Aorta (tissue), 5 donors: ENCODE measurements around the gene ACTRT2. TPM values are rescaled to one million over a fixed set of nuclear protein-coding genes. Genes with fewer than 3 reads are reported as not detected.
A peak's percentile ranks its signal among the peaks of the same experiment; 100 is the strongest.

Experiments used
- ATAC-seq: fragments of 200-7000 bp; cut with Tn5 transposase; one replicate; pipeline ENCODE4 v1.9.1; 2022; ENCODE audit warnings: moderate library complexity; ENCODE audit not compliant: low FRiP score
- DNase-seq, 2 donors: peaks; one replicate each; pipeline ENCODE4 v3.0.0-alpha.2; 2020
- H3K27ac ChIP-seq, 2 donors: one replicate each; pipeline ENCODE4 v1.5.1; 2013; ENCODE audit warnings: low read length in 2 of 2, mild to moderate bottlenecking in 2 of 2, moderate library complexity in 2 of 2, control low read depth in 1 of 2, inconsistent platforms in 1 of 2, low read depth in 1 of 2
- H3K27me3 ChIP-seq, 2 donors: one replicate each; pipeline ENCODE4 v1.6.1; 2013; ENCODE audit warnings: control low read depth in 1 of 2, low read length in 1 of 2, mild to moderate bottlenecking in 1 of 2, moderate library complexity in 1 of 2; ENCODE audit not compliant: insufficient read depth in 2 of 2, control insufficient read depth in 1 of 2
- H3K36me3 ChIP-seq, 2 donors: one replicate each; pipeline ENCODE4 v1.6.1; 2013; ENCODE audit warnings: control low read depth in 1 of 2, low read length in 1 of 2, mild to moderate bottlenecking in 1 of 2; ENCODE audit not compliant: insufficient read depth in 2 of 2, control insufficient read depth in 1 of 2
- H3K4me1 ChIP-seq, 2 donors: one replicate each; pipeline ENCODE4 v1.6.1; 2013; ENCODE audit warnings: low read length in 2 of 2, control low read depth in 1 of 2, mild to moderate bottlenecking in 1 of 2, moderate library complexity in 1 of 2; ENCODE audit not compliant: insufficient read depth in 2 of 2, control insufficient read depth in 1 of 2
- H3K4me3 ChIP-seq, 2 donors: one replicate each; pipeline ENCODE4 v1.5.1; 2013; ENCODE audit warnings: low read length in 2 of 2, control low read depth in 1 of 2, mild to moderate bottlenecking in 1 of 2
- H3K9me3 ChIP-seq: one replicate; pipeline ENCODE4 v1.6.1; 2013; ENCODE audit warnings: mild to moderate bottlenecking, low read length; ENCODE audit not compliant: control insufficient read depth
- WGBS, 2 donors: extraction: QIAGEN DNeasy Blood & Tissue Kit; methylation state at CpG; one replicate each; pipeline ENCODE4 v1.1.7; 2013; 5-methylcytosine and 5-hydroxymethylcytosine counted together
- intact Hi-C, 2 donors: fragments of 100-400 bp; cut with DNase I; formaldehyde crosslinking; loops; one replicate each; pipeline versions ENCODE4 v1.14.2 to v1.15.0; 2022
- polyA plus RNA-seq, 2 donors: library from polyadenylated mRNA; stranded (reverse); fragments of 200-250 nt; gene quantifications; one replicate each; pipeline ENCODE4 v1.2.3, GENCODE V29; 2013
- total RNA-seq, 2 donors: library from RNA; stranded (reverse); fragmentation: NEBNext Ultra II Directional; extraction: Animal tissue kit (Norgen Biotek cat#: 25700); gene quantifications; one replicate each; pipeline ENCODE4 v1.2.1, GENCODE V29; 2021
- donor health status: healthy with polysubstance abuse.
- donor health status: Bipolar disorder and iron deficiency.
- donor health status: DM: no; HTN: no; CAD: no.
- donor health status: DM: no; HTN: no; CAD: no.
- donor health status: DM: yes; HTN: yes; CAD: no.

ACTRT2 gene
- total and polyA plus RNA-seq, 4 donors, result not detected

DNA sequence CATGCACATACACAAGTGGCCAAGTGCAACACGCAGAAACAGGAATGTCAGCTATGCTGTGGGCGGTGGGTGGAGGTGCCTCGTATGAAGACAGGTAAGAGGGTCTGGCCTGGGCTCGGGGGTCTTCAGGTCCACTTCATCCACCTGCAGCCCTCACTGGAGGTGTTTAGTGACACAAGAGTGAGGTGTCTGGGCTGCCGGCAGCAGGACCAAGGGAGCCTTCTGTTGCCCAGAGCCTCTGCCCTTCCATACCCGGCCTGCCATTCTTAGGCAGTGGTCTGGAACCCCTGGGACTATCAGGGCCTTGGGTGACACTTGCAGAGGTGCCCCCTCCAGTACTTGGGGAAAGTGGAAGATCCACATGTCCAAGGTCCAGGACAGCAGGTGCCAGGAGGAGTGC, 21.7 kb upstream of the ACTRT2 start:
- 4 to 12% methylated on average over 6 of the region's 6 CpGs for WGBS, 2 donors
- Histone ChIP-seq H3K36me3 (no peaks in the 10 kb centered on the region), H3K4me3 (no peak overlapping the region), H3K27ac (peak overlapping the region in 1 of 2 donors; percentile 46), H3K27me3 (no peaks in the 10 kb centered on the region), H3K9me3 (no peaks in the 10 kb centered on the region), H3K4me1 (peaks cover 0 to 3% of the 10 kb centered on the region in 2 donors)
- DNase-seq (peak; percentile 43 to 72), ATAC-seq (no peak)
- intact Hi-C loops, result loop anchor here in 1 of 2 donors (5.0 kb wide), 1 partner anchor 72 kb away; no protein-coding TSS in a partner anchor

DNA sequence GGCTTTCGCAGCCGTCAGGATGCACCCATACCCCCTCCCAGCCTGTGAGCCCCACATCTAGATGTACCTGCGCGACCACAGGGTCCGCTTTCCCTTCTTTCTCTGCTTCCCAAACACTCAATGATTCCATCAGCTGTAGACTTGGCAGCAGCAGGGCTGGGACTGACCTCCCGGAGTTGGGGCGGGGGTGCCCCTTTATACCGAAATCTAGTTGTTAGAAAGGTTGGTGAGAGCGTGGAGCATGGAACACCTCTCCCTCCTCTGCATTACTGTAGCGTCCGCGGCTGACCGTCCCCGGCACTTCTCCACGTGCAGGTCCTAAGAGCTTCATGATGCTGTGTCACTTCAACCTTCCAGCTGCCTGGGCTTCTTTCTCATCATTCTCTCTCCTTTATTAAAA, 21.1 kb upstream of the ACTRT2 start:
- no peak overlapping the region for H3K27ac ChIP-seq
- no peaks in the 10 kb centered on the region for H3K27me3 ChIP-seq
- no peaks in the 10 kb centered on the region for H3K36me3 ChIP-seq
- peak in 1 of 2 donors; percentile 63 for DNase-seq
- no peak for ATAC-seq
- no peak overlapping the region for H3K4me3 ChIP-seq
- intact Hi-C loops, result loop anchor here in 1 of 2 donors (5.0 kb wide), 1 partner anchor 73 kb away; no protein-coding TSS in a partner anchor
- 91 to 93% methylated on average over 15 of the region's 15 CpGs for WGBS, 2 donors
- H3K9me3 ChIP-seq, result no peaks in the 10 kb centered on the region
- H3K4me1 ChIP-seq, result peaks cover 0 to 3% of the 10 kb centered on the region in 2 donors

DNA sequence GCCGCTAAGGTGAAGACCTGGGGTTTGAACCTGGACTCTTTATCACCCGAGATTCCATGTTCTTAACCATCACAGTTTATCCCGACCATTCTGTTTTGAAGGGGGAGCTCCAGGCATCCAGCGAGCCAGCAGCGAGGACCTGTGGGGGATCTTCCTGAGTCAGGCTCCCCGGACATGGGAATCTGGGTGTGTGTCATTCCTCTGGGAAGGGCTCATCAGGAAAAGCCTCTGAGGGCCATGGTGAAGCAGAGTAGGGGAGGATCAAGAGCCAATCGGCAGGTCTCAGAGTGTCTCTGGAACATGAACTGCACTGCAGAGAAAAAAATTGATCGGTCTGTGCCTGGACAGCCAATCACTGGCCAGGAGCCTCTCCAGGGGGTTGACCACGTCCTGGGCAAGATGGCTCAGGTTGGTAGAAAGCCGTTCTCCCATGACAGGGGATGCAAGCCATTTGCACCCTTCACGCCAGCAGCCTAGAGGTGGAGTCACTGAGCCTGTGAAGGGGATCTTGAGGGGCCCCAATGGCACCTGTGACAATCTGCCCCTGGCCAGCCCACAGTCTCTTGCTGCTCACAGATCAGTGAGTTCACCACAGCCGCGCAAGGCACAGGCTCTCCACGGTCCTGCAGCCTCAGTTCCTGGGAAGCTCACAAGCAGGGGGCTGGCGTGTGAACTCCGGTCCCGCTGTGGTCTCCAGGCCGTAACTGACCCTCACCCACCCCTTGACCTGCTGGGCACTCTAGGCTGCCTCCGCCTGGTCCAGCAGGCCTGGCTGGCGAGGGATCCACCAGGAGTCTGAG, 20.4 kb upstream of the ACTRT2 start:
- no peaks in the 10 kb centered on the region for H3K27me3 ChIP-seq

DNA sequence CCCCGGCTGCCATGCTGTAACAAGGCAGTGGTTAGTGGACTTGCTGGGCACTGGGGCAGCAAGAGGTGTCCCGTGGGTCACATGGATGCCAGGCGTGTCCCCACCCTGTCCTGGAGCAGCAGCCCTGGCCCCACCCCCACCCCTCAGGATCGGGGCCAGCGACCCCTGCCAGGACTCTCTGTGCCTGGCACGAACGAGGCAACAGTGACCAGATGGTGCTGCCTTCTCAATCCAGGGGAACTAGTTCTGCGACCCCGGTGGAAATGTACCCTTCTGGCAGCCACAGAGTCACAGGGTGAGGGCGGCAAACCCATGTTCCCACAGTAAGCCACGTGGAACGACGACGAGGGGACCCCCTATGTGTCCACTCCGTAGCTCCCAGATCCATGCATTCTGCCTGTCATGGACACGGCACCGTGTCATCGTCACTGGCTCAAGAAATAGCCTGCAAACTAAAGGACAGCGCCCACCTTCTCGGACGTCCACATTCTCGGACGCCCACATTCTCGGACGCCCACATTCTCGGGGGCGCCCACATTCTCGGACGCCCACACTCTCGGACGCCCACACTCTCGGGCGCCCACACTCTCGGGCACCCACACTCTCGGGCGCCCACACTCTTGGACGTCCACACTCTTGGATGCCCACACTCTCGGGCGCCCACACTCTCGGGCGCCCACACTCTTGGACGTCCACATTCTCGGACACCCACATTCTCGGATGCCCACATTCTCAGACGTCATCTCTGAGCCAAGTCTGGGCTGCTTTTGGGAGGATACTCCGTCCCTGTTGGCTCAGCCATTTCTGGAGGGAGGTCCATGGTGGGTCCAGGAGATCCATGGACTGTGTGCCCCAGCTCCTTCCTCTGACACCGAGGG, 19.6 kb upstream of the ACTRT2 start:
- intact Hi-C loops, result loop anchor here in 1 of 2 donors (5.0 kb wide), 1 partner anchor 74 kb away; no protein-coding TSS in a partner anchor
- WGBS, 2 donors, result 80 to 82% methylated on average over 47 of the region's 47 CpGs
- no peaks in the 10 kb centered on the region for H3K36me3 ChIP-seq
- H3K9me3 ChIP-seq, result no peaks in the 10 kb centered on the region
- H3K27me3 ChIP-seq, result no peaks in the 10 kb centered on the region
- ATAC-seq, result no peak
- H3K4me3 ChIP-seq, result no peak overlapping the region
- DNase-seq, result no peak
- H3K27ac ChIP-seq, result no peak overlapping the region
- peaks cover 3% of the 10 kb centered on the region in 2 donors for H3K4me1 ChIP-seq

More for the DNA sequence above, 20.4 kb upstream of the ACTRT2 start:
- Histone ChIP-seq H3K36me3 (no peaks in the 10 kb centered on the region), H3K4me1 (peaks cover 3% of the 10 kb centered on the region in 2 donors), H3K27ac (no peak overlapping the region), H3K4me3 (no peak overlapping the region), H3K9me3 (no peaks in the 10 kb centered on the region)
- intact Hi-C loops, result loop anchor here in 1 of 2 donors (5.0 kb wide), 1 partner anchor 74 kb away; no protein-coding TSS in a partner anchor
- WGBS, 2 donors, result 89 to 93% methylated on average over 20 of the region's 20 CpGs
- DNase-seq, result peak in 1 of 2 donors; percentile 68
- no peak for ATAC-seq

DNA sequence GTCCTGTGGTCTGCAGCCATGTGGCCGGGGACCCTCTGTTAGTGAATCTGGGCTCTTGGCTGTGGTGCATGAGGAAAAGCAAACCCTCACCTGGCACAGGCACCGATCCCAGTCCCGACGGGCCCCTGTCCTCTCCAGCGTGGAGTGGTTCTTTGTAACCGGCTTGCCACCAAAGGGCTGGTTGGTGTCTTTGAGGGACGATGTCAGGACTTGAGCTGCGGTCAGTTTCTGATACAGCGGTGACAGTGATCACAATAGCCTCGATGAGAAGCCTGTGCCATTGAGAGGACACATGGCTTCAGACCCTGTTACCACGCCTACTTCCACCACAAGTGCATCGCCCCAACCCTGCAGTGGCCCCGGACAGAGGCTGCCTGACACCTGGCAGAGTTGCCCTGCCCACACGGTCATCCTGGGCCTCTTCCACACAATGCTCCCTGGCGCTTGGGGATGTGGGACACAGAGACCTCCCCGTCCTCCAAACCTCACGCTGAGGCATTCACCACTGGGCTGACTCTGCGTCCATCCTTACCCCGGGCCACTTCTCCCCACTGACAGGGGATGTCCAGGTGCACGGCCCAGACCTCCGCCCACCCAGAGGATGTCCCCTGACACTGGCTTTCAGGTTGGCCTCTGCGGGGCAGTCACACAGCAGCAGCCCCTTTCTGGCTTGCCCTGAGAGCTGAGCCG, 18.8 kb upstream of the ACTRT2 start:
- peaks cover 3% of the 10 kb centered on the region in 2 donors for H3K4me1 ChIP-seq
- no peak overlapping the region for H3K4me3 ChIP-seq
- WGBS, 2 donors, result 95% methylated on average over 23 of the region's 23 CpGs
- H3K27ac ChIP-seq, result no peak overlapping the region
- DNase-seq (peak in 1 of 2 donors; percentile 44), ATAC-seq (no peak)
- no peaks in the 10 kb centered on the region for H3K9me3 ChIP-seq
- H3K27me3 ChIP-seq, result no peaks in the 10 kb centered on the region
- H3K36me3 ChIP-seq, result no peaks in the 10 kb centered on the region
- intact Hi-C loops, result loop anchor here in 1 of 2 donors (5.0 kb wide), 1 partner anchor 75 kb away; no protein-coding TSS in a partner anchor

DNA sequence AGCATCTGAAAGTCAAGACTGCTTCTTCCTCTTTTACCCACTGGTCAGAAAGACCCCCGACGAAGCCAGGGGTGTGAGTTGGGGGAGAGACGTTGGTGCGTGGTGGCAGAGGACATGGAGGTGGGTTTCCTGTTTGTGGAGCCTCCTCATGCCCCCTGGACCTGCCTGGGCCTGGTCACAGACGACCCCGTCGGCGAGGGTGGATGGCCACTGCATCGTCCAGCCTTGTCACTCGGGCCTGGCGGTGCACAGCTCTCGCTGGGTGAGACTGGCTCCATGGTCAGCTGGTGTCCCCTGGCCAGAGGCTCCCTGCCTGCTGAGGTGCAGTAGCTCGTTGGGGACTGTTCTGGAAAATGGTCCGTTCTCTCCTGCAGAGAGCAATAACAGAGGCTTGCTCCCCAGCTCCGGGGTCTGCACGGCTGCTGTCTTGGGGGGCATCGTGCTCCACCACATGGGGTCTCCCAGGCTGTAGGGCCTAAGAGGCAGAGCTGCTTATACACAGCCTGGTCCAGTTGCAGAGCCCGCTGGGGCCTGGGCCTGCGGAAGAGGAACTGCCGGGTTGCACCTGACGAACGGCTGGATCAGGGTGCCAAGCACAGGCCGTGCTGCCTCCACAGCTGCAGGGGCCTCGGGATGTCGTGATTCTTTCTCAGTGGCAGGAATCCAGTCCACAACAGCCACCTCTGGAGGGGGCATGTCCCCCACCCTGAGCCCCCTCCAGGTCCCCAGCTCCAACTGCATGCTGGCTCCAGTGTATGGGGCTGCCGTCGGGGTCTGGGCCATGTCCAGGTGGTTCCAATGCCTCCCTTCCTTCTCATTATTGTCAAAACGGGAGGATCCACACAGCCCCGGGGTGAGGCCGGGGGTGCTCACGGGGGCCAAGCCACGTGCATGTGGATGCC, 18.0 kb upstream of the ACTRT2 start:
- no peak overlapping the region for H3K27ac ChIP-seq
- peaks cover 2 to 3% of the 10 kb centered on the region in 2 donors for H3K4me1 ChIP-seq
- H3K9me3 ChIP-seq, result no peaks in the 10 kb centered on the region
- DNase-seq (peak; percentile 29 to 75), ATAC-seq (no peak)
- H3K36me3 ChIP-seq, result no peaks in the 10 kb centered on the region
- no peak overlapping the region for H3K4me3 ChIP-seq
- intact Hi-C loops, result loop anchor here in 1 of 2 donors (5.0 kb wide), 1 partner anchor 76 kb away; no protein-coding TSS in a partner anchor
- H3K27me3 ChIP-seq, result no peaks in the 10 kb centered on the region
- 90 to 92% methylated on average over 32 of the region's 32 CpGs for WGBS, 2 donors

DNA sequence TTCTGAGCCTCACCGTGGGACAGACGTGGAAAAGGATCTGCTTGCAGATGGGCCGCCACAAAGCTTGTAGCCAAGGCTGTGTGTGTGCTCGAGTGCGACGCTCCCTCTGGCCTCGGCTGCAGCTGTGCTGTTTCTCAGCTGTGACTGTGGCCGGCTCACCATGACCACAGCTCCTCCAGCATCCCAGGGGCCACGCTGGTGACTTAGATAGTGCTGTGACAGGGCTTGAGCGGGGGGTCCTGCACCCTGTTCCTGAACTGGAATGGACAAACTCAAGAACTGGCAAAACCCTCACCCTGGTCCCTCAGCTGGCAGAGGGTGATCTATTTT, 17.4 kb upstream of the ACTRT2 start:
- ATAC-seq, result no peak
- no peak overlapping the region for H3K27ac ChIP-seq
- H3K4me1 ChIP-seq, result peaks cover 0 to 3% of the 10 kb centered on the region in 2 donors
- intact Hi-C loops, result loop anchor here in 1 of 2 donors (5.0 kb wide), 1 partner anchor 77 kb away; no protein-coding TSS in a partner anchor
- no peak overlapping the region for H3K4me3 ChIP-seq
- peak in 1 of 2 donors; percentile 29 for DNase-seq
- no peaks in the 10 kb centered on the region for H3K9me3 ChIP-seq
- WGBS, 2 donors, result 91 to 92% methylated on average over 10 of the region's 10 CpGs
- no peaks in the 10 kb centered on the region for H3K27me3 ChIP-seq
- H3K36me3 ChIP-seq, result no peaks in the 10 kb centered on the region
